ENCODE measurements around the gene MIXL1. TPM values are rescaled to one million over a fixed set of nuclear protein-coding genes. Genes with fewer than 3 reads are reported as not detected.

MIXL1 gene
- total RNA-seq, 1 donor from 2014 or later = 0.38 TPM

GRCh38 chr1:226215239-226215638 is 8.2 kb upstream of the MIXL1 start:
- no peaks in the 10 kb centered on the region for H3K27me3 ChIP-seq (ENCODE audit: low read depth)
- ATAC-seq = no peak
- no peak overlapping the region for H3K27ac ChIP-seq
- no peak for TF ChIP-seq CTCF (IDR thresholded peaks at IDR 0.05)
- no peaks in the 10 kb centered on the region for H3K4me1 ChIP-seq
- DNase-seq = no peak
- no peak overlapping the region for H3K4me3 ChIP-seq
- no peaks in the 10 kb centered on the region for H3K36me3 ChIP-seq
- no peaks in the 10 kb centered on the region for H3K9me3 ChIP-seq
- intact Hi-C loops (cut with DNase I) = no loop called here

GRCh38 chr1:226216056-226216455 is 7.4 kb upstream of the MIXL1 start:
- Histone ChIP-seq H3K36me3 (no peaks in the 10 kb centered on the region), H3K27ac (no peak overlapping the region), H3K4me1 (no peaks in the 10 kb centered on the region), H3K4me3 (no peak overlapping the region), H3K9me3 (no peaks in the 10 kb centered on the region), H3K27me3 (ENCODE audit: low read depth) (no peaks in the 10 kb centered on the region)
- DNase-seq = no peak
- intact Hi-C loops (cut with DNase I) = no loop called here
- no peak for TF ChIP-seq CTCF (IDR thresholded peaks at IDR 0.05)
- no peak for ATAC-seq

DNA sequence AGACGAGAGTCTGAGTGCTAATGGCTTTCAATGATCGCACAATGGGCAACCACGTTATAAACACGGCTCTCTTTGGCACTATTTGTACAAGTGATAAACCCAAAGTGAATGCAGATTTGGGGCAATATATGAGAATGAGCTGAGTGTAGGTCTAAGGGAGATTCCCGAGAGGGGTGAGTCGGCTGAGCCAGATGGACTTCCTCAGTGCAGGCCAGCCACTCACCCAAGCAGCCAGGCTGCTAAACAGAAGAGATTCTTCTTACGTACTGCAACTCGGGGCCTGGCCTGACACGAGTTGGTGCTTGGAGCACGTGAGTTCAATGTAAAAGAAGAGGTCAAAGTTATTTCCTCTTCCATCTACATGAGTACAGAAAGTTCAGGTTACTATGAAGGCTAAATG is 6.2 kb upstream of the MIXL1 start:
- ATAC-seq (no peak), DNase-seq (no peak)
- Histone ChIP-seq H3K36me3 (no peaks in the 10 kb centered on the region), H3K27ac (no peak overlapping the region), H3K4me1 (no peaks in the 10 kb centered on the region), H3K27me3 (ENCODE audit: low read depth) (no peaks in the 10 kb centered on the region), H3K9me3 (no peaks in the 10 kb centered on the region), H3K4me3 (no peak overlapping the region)
- no peak for TF ChIP-seq CTCF (IDR thresholded peaks at IDR 0.05)
- intact Hi-C loops (cut with DNase I) = no loop called here

DNA sequence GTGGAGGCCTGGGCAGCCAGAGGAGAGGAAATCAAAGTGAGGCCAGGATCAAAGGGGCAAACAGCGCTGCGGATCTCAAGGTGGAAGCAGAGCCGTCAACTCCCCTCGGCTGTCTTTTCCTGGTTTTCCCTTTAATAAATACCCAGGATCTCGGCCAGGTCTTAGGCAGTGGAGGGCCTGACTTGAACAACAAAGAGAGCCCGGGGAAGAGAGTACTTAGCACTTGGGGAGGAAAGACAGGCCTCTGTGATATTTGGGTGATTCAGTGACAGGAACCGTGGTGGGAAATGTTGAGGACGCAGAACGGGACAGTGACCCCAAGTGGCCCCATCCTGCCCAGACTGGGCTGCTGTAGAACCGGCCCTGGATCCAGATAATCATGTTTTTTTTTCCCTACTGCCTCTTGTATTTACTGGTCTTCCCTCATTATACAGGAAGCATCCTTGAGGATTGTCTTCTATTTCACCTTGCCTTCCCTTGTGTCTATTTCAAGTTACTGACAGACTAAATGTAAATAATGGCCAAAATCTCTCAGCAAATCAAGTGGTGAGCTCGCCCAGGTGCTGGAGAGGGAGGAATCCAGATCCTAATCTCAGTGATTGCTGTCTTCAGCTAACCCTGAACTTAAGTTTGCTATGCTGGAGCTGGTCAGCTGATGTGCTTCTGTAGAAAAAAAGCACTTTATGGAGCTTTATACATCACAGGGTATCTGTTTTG is 2.8 kb upstream of the MIXL1 start:
- DNase-seq (no peak), ATAC-seq (no peak)
- H3K27me3 ChIP-seq (ENCODE audit: low read depth) = peaks cover 23% of the 10 kb centered on the region
- H3K36me3 ChIP-seq = no peaks in the 10 kb centered on the region
- no peaks in the 10 kb centered on the region for H3K9me3 ChIP-seq
- TF ChIP-seq CTCF (IDR thresholded peaks at IDR 0.05) = no peak
- H3K4me1 ChIP-seq = peaks cover 4% of the 10 kb centered on the region
- H3K4me3 ChIP-seq = no peak overlapping the region
- H3K27ac ChIP-seq = no peak overlapping the region
- intact Hi-C loops (cut with DNase I) = no loop called here

- Histone ChIP-seq H3K27me3 (ENCODE audit: low read depth) (peaks cover 23% of the 10 kb centered on the region), H3K27ac (no peak overlapping the region), H3K9me3 (no peaks in the 10 kb centered on the region), H3K4me1 (peaks cover 4% of the 10 kb centered on the region), H3K4me3 (no peak overlapping the region), H3K36me3 (no peaks in the 10 kb centered on the region)
- DNase-seq = no peak
- intact Hi-C loops (cut with DNase I) = no loop called here
- ATAC-seq = no peak
- no peak for TF ChIP-seq CTCF (IDR thresholded peaks at IDR 0.05)
Observed at GRCh38 chr1:226222686-226223085, 778 bp upstream of the MIXL1 start.
